ENCODE measurements around the gene MLLT10. TPM values are rescaled to one million over a fixed set of nuclear protein-coding genes. Genes with fewer than 3 reads are reported as not detected.

MLLT10 gene
- total and polyA plus RNA-seq, 12 donors, result 8.5 to 41.1 (median 24.6) TPM

GRCh38 chr10:21624951-21625350, 90.9 kb downstream of the MLLT10 start:
- Histone ChIP-seq H3K27me3 (no peaks in the 10 kb centered on the region), H3K27ac (no peak overlapping the region), H3K4me3 (no peak overlapping the region), H3K9me3 (no peaks in the 10 kb centered on the region), H3K36me3 (peaks cover 0 to 42% (median 4%) of the 10 kb centered on the region in 9 donors), H3K4me1 (peaks cover 0 to 26% (median 10%) of the 10 kb centered on the region in 9 donors)
- 81 to 83% methylated on average over 6 of the region's 6 CpGs for WGBS, 2 donors
- TF ChIP-seq CTCF (IDR thresholded peaks at IDR 0.05), result no peak
- ATAC-seq, result peak in 1 of 8 donors; percentile 15
- intact Hi-C loops (cut with DNase I), result no loop called here
- no peak for DNase-seq

GRCh38 chr10:21625623-21626229, 91.7 kb downstream of the MLLT10 start:
- TF ChIP-seq CTCF (IDR thresholded peaks at IDR 0.05), result no peak
- no peak for ATAC-seq
- Histone ChIP-seq H3K27me3 (no peaks in the 10 kb centered on the region), H3K4me1 (peaks cover 0 to 26% (median 10%) of the 10 kb centered on the region in 9 donors), H3K27ac (no peak overlapping the region), H3K4me3 (no peak overlapping the region), H3K36me3 (peaks cover 0 to 40% (median 2%) of the 10 kb centered on the region in 9 donors), H3K9me3 (no peaks in the 10 kb centered on the region)
- intact Hi-C loops (cut with DNase I), result no loop called here
- 95 to 96% methylated on average over 3 of the region's 3 CpGs for WGBS, 2 donors
- no peak for DNase-seq

DNA sequence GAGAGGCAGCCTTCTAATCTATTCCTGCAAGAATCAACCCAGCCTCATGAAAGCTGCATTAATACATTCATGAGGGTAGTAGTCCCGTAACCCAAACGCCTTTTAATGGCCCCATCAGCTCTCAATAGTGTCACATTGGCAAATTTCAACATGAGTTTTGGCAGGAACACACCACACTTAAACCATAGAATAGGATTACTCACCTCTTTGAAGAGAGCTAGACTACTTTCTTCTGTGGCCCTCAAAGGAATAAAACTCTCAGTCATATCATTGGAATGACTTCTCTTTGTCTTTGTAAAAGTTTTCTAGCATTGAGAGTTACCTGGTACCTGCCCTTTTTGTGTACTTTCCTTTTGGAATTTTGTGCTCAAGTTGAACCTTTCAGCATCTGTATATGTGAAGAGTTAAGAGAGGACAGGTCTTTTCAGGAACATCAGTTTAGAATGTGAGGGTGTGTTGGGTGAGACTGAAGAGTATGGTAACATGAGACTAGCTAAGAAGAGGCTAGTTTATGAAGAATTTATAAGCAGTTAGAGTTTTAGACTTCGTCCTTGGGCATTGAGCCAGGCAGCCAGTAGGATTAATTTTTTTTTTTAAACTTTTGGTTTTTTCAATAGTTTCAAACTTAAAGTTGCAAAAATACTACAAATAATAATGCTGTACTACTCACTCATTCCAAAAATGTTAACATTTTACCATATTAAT, 92.6 kb downstream of the MLLT10 start:
- H3K27me3 ChIP-seq, result no peaks in the 10 kb centered on the region
- ATAC-seq (peak in 2 of 8 donors; percentile 29 to 60), DNase-seq (no peak)
- WGBS, 2 donors, result 57 to 67% methylated on average over 3 of the region's 3 CpGs
- peaks cover 0 to 43% (median 0%) of the 10 kb centered on the region in 9 donors for H3K36me3 ChIP-seq
- H3K4me3 ChIP-seq, result no peak overlapping the region
- intact Hi-C loops (cut with DNase I), result no loop called here
- H3K9me3 ChIP-seq, result no peaks in the 10 kb centered on the region
- H3K27ac ChIP-seq, result peak overlapping the region in 3 of 10 donors; percentile 11 to 36 (median 16)
- TF ChIP-seq CTCF (IDR thresholded peaks at IDR 0.05), result no peak
- peaks cover 0 to 26% (median 10%) of the 10 kb centered on the region in 9 donors for H3K4me1 ChIP-seq

DNA sequence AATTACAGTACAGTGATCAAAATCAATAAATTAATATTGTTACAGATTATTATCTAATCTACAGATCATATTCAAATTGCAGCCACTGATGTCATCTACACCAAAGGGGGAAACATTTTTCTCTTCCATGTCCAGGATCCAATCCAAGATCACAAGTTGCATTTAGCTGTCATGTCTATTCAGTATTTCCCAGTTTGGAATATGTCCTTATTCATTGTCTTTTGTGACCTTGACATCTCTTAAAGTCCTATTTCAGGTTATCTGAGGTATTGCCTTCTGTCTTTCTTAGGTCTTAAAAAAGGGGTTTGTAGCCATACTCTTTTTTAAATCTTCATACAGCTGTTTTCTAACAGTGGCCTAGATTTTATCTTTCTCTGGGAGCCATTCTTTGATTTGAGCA, 93.3 kb downstream of the MLLT10 start:
- intact Hi-C loops (cut with DNase I), result no loop called here
- no peak overlapping the region for H3K4me3 ChIP-seq
- ATAC-seq, result peak in 4 of 8 donors; percentile 35 to 51 (median 49)
- TF ChIP-seq CTCF (IDR thresholded peaks at IDR 0.05), result no peak
- H3K36me3 ChIP-seq, result peaks cover 0 to 44% (median 0%) of the 10 kb centered on the region in 9 donors
- H3K27me3 ChIP-seq, result no peaks in the 10 kb centered on the region
- DNase-seq, result no peak
- no peaks in the 10 kb centered on the region for H3K9me3 ChIP-seq
- H3K4me1 ChIP-seq, result peaks cover 0 to 30% (median 10%) of the 10 kb centered on the region in 9 donors
- peak overlapping the region in 3 of 10 donors; percentile 11 to 36 (median 16) for H3K27ac ChIP-seq

All from heart right ventricle (tissue), 16 donors.